Neural cell (in vitro differentiated cells): ENCODE data around the gene TPD52L2.

ENCODE experiments used
- EP300 ChIP-seq: fragments of 450-650 bp; conservative IDR thresholded peaks from 2 replicates; pipeline ENCODE4 v1.6.1; 2014; ENCODE audit warnings: antibody characterized with exemption, mild to moderate bottlenecking, moderate library complexity; ENCODE audit not compliant: poor library complexity, severe bottlenecking
- EZH2 ChIP-seq: fragments of 200-600, 300-800 bp; shearing (Covaris generic), sonication (generic); IDR thresholded peaks from 2 replicates; pipeline ENCODE4 v1.6.1; 2014; ENCODE audit warnings: antibody characterized with exemption, low read length, borderline replicate concordance, mild to moderate bottlenecking; ENCODE audit not compliant: insufficient read depth, poor library complexity, severe bottlenecking
- POLR2AphosphoS5 ChIP-seq: IDR thresholded peaks from 2 replicates; pipeline ENCODE4 v1.6.1; 2012
- RAD21 ChIP-seq: fragments of 450-650 bp; conservative IDR thresholded peaks from 2 replicates; pipeline ENCODE4 v1.6.1; 2014; ENCODE audit warnings: antibody characterized with exemption, mild to moderate bottlenecking, moderate library complexity
- SMC3 ChIP-seq: fragments of 450-650 bp; conservative IDR thresholded peaks from 2 replicates; pipeline ENCODE4 v1.6.1; 2014; ENCODE audit warnings: antibody characterized with exemption, mild to moderate bottlenecking, moderate library complexity; ENCODE audit not compliant: poor library complexity
- TAF1 ChIP-seq: IDR thresholded peaks from 2 replicates; pipeline ENCODE4 v1.6.1; 2012; ENCODE audit warnings: low read depth
- TF ChIP-seq, protein P1 (sequence below): fragments of 450-650 bp; IDR thresholded peaks from 2 replicates; pipeline ENCODE4 v1.5.1; 2014; ENCODE audit warnings: antibody characterized with exemption, mild to moderate bottlenecking, moderate library complexity; ENCODE audit not compliant: poor library complexity, severe bottlenecking
- TF ChIP-seq, protein P2 (sequence below): IDR thresholded peaks from 2 replicates; pipeline ENCODE4 v1.6.1; 2012; ENCODE audit warnings: borderline replicate concordance

DNA sequence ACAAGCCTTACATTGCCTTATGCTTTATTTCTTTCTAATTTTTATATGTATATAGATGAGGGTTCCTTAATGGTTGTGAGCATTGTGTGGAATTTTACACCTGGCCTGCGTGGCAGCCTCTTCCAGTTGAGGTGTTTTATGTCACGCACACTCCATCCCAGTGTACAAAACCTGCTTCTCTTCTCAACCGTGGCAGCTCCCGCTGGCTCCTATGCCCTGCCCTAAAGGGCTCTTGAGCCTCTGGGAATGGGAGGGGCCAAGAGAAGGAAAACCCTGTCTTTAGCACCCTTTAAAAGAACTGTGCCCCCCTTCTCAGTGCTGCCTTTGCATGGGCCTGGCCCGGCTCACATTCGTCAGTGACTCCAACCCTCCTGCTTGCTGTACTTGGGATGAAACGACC lies 25.5 kb downstream of the TPD52L2 start:
- TF ChIP-seq, protein P1, sequence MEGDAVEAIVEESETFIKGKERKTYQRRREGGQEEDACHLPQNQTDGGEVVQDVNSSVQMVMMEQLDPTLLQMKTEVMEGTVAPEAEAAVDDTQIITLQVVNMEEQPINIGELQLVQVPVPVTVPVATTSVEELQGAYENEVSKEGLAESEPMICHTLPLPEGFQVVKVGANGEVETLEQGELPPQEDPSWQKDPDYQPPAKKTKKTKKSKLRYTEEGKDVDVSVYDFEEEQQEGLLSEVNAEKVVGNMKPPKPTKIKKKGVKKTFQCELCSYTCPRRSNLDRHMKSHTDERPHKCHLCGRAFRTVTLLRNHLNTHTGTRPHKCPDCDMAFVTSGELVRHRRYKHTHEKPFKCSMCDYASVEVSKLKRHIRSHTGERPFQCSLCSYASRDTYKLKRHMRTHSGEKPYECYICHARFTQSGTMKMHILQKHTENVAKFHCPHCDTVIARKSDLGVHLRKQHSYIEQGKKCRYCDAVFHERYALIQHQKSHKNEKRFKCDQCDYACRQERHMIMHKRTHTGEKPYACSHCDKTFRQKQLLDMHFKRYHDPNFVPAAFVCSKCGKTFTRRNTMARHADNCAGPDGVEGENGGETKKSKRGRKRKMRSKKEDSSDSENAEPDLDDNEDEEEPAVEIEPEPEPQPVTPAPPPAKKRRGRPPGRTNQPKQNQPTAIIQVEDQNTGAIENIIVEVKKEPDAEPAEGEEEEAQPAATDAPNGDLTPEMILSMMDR: no peak
- TF ChIP-seq EZH2 (no peak), POLR2AphosphoS5 (no peak), TAF1 (no peak), SMC3 (no peak), RAD21 (no peak), EP300 (no peak)
- TF ChIP-seq, protein P2, sequence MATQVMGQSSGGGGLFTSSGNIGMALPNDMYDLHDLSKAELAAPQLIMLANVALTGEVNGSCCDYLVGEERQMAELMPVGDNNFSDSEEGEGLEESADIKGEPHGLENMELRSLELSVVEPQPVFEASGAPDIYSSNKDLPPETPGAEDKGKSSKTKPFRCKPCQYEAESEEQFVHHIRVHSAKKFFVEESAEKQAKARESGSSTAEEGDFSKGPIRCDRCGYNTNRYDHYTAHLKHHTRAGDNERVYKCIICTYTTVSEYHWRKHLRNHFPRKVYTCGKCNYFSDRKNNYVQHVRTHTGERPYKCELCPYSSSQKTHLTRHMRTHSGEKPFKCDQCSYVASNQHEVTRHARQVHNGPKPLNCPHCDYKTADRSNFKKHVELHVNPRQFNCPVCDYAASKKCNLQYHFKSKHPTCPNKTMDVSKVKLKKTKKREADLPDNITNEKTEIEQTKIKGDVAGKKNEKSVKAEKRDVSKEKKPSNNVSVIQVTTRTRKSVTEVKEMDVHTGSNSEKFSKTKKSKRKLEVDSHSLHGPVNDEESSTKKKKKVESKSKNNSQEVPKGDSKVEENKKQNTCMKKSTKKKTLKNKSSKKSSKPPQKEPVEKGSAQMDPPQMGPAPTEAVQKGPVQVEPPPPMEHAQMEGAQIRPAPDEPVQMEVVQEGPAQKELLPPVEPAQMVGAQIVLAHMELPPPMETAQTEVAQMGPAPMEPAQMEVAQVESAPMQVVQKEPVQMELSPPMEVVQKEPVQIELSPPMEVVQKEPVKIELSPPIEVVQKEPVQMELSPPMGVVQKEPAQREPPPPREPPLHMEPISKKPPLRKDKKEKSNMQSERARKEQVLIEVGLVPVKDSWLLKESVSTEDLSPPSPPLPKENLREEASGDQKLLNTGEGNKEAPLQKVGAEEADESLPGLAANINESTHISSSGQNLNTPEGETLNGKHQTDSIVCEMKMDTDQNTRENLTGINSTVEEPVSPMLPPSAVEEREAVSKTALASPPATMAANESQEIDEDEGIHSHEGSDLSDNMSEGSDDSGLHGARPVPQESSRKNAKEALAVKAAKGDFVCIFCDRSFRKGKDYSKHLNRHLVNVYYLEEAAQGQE: no peak
